Aorta (tissue), 5 donors: Measurements from ENCODE around the gene CFAP119. TPM values are rescaled to one million over a fixed set of nuclear protein-coding genes. Genes with fewer than 3 reads are reported as not detected.

Experiments used
- ATAC-seq: fragments of 200-7000 bp; cut with Tn5 transposase; one replicate; pipeline ENCODE4 v1.9.1; 2022; ENCODE audit warnings: moderate library complexity; ENCODE audit not compliant: low FRiP score
- DNase-seq, 2 donors: peaks; one replicate each; pipeline ENCODE4 v3.0.0-alpha.2; 2020
- H3K27ac ChIP-seq, 2 donors: one replicate each; pipeline ENCODE4 v1.5.1; 2013; ENCODE audit warnings: low read length in 2 of 2, mild to moderate bottlenecking in 2 of 2, moderate library complexity in 2 of 2, control low read depth in 1 of 2, inconsistent platforms in 1 of 2, low read depth in 1 of 2
- H3K27me3 ChIP-seq, 2 donors: one replicate each; pipeline ENCODE4 v1.6.1; 2013; ENCODE audit warnings: control low read depth in 1 of 2, low read length in 1 of 2, mild to moderate bottlenecking in 1 of 2, moderate library complexity in 1 of 2; ENCODE audit not compliant: insufficient read depth in 2 of 2, control insufficient read depth in 1 of 2
- H3K36me3 ChIP-seq, 2 donors: one replicate each; pipeline ENCODE4 v1.6.1; 2013; ENCODE audit warnings: control low read depth in 1 of 2, low read length in 1 of 2, mild to moderate bottlenecking in 1 of 2; ENCODE audit not compliant: insufficient read depth in 2 of 2, control insufficient read depth in 1 of 2
- H3K4me1 ChIP-seq, 2 donors: one replicate each; pipeline ENCODE4 v1.6.1; 2013; ENCODE audit warnings: low read length in 2 of 2, control low read depth in 1 of 2, mild to moderate bottlenecking in 1 of 2, moderate library complexity in 1 of 2; ENCODE audit not compliant: insufficient read depth in 2 of 2, control insufficient read depth in 1 of 2
- H3K4me3 ChIP-seq, 2 donors: one replicate each; pipeline ENCODE4 v1.5.1; 2013; ENCODE audit warnings: low read length in 2 of 2, control low read depth in 1 of 2, mild to moderate bottlenecking in 1 of 2
- H3K9me3 ChIP-seq: one replicate; pipeline ENCODE4 v1.6.1; 2013; ENCODE audit warnings: mild to moderate bottlenecking, low read length; ENCODE audit not compliant: control insufficient read depth
- WGBS, 2 donors: extraction: QIAGEN DNeasy Blood & Tissue Kit; methylation state at CpG; one replicate each; pipeline ENCODE4 v1.1.7; 2013; 5-methylcytosine and 5-hydroxymethylcytosine counted together
- intact Hi-C, 2 donors: fragments of 100-400 bp; cut with DNase I; formaldehyde crosslinking; loops; one replicate each; pipeline versions ENCODE4 v1.14.2 to v1.15.0; 2022
- polyA plus RNA-seq, 2 donors: library from polyadenylated mRNA; stranded (reverse); fragments of 200-250 nt; gene quantifications; one replicate each; pipeline ENCODE4 v1.2.3, GENCODE V29; 2013
- total RNA-seq, 2 donors: library from RNA; stranded (reverse); fragmentation: NEBNext Ultra II Directional; extraction: Animal tissue kit (Norgen Biotek cat#: 25700); gene quantifications; one replicate each; pipeline ENCODE4 v1.2.1, GENCODE V29; 2021
- donor health status: healthy with polysubstance abuse.
- donor health status: Bipolar disorder and iron deficiency.
- donor health status: DM: no; HTN: no; CAD: no.
- donor health status: DM: no; HTN: no; CAD: no.
- donor health status: DM: yes; HTN: yes; CAD: no.

The CFAP119 gene
- total and polyA plus RNA-seq, 4 donors: 0.52 to 9.8 (median 1.8) TPM

- Histone ChIP-seq H3K4me1 (no peaks in the 10 kb centered on the region), H3K9me3 (no peaks in the 10 kb centered on the region), H3K36me3 (peaks cover 3 to 18% of the 10 kb centered on the region in 2 donors), H3K27me3 (no peaks in the 10 kb centered on the region), H3K27ac (no peak overlapping the region), H3K4me3 (no peak overlapping the region)
- DNase-seq (no peak), ATAC-seq (no peak)
- intact Hi-C loops: no loop called here
- 88 to 89% methylated on average over 6 of the region's 6 CpGs for WGBS, 2 donors
These were observed 33.5 kb downstream of the CFAP119 start for GRCh38 chr16:30728321-30728720.

GRCh38 chr16:30725418-30725792 lies 36.5 kb downstream of the CFAP119 start:
- intact Hi-C loops: no loop called here
- WGBS, 2 donors: 87 to 89% methylated on average over 3 of the region's 3 CpGs
- H3K36me3 ChIP-seq: peaks cover 2 to 24% of the 10 kb centered on the region in 2 donors

GRCh38 chr16:30724641-30725417 lies 37.0 kb downstream of the CFAP119 start:
- no peaks in the 10 kb centered on the region for H3K4me1 ChIP-seq
- ATAC-seq (no peak), DNase-seq (peak in 1 of 2 donors; percentile 78)
- no peaks in the 10 kb centered on the region for H3K27me3 ChIP-seq
- H3K9me3 ChIP-seq: no peaks in the 10 kb centered on the region
- peaks cover under 1 to 24% of the 10 kb centered on the region in 2 donors for H3K36me3 ChIP-seq
- intact Hi-C loops: no loop called here
- H3K27ac ChIP-seq: no peak overlapping the region
- H3K4me3 ChIP-seq: no peak overlapping the region
- WGBS, 2 donors: 76 to 77% methylated on average over 23 of the region's 23 CpGs

More at GRCh38 chr16:30725418-30725792, 36.5 kb downstream of the CFAP119 start:
- no peak overlapping the region for H3K4me3 ChIP-seq
- no peak for ATAC-seq
- DNase-seq: no peak
- no peak overlapping the region for H3K27ac ChIP-seq
- no peaks in the 10 kb centered on the region for H3K9me3 ChIP-seq
- no peaks in the 10 kb centered on the region for H3K27me3 ChIP-seq
- no peaks in the 10 kb centered on the region for H3K4me1 ChIP-seq

GRCh38 chr16:30723725-30724355 lies 38.0 kb downstream of the CFAP119 start:
- DNase-seq: no peak
- H3K27ac ChIP-seq: no peak overlapping the region
- ATAC-seq: no peak
- H3K4me3 ChIP-seq: no peak overlapping the region
- intact Hi-C loops: no loop called here
- 84 to 85% methylated on average over 12 of the region's 12 CpGs for WGBS, 2 donors
- H3K36me3 ChIP-seq: peaks cover 0 to 23% of the 10 kb centered on the region in 2 donors
- no peaks in the 10 kb centered on the region for H3K27me3 ChIP-seq
- no peaks in the 10 kb centered on the region for H3K4me1 ChIP-seq
- no peaks in the 10 kb centered on the region for H3K9me3 ChIP-seq

GRCh38 chr16:30722916-30723315 lies 38.9 kb downstream of the CFAP119 start:
- Histone ChIP-seq H3K27ac (no peak overlapping the region), H3K4me1 (no peaks in the 10 kb centered on the region), H3K9me3 (no peaks in the 10 kb centered on the region), H3K4me3 (no peak overlapping the region), H3K36me3 (peaks cover 0 to 23% of the 10 kb centered on the region in 2 donors), H3K27me3 (no peaks in the 10 kb centered on the region)
- ATAC-seq (no peak), DNase-seq (no peak)
- intact Hi-C loops: no loop called here
- 85% methylated on average over 10 of the region's 10 CpGs for WGBS, 2 donors

- no peak for ATAC-seq
- no peaks in the 10 kb centered on the region for H3K27me3 ChIP-seq
- no peak overlapping the region for H3K27ac ChIP-seq
- DNase-seq: no peak
- 70 to 74% methylated on average over 5 to 6 of the region's 6 CpGs for WGBS, 2 donors
- no peak overlapping the region for H3K4me3 ChIP-seq
- no peaks in the 10 kb centered on the region for H3K4me1 ChIP-seq
- H3K36me3 ChIP-seq: peaks cover 0 to 23% of the 10 kb centered on the region in 2 donors
- intact Hi-C loops: no loop called here
- no peaks in the 10 kb centered on the region for H3K9me3 ChIP-seq
These were observed 39.4 kb downstream of the CFAP119 start for GRCh38 chr16:30722443-30722842.

GRCh38 chr16:30721606-30722005 lies 40.3 kb downstream of the CFAP119 start:
- no peak overlapping the region for H3K4me3 ChIP-seq
- no peaks in the 10 kb centered on the region for H3K9me3 ChIP-seq
- no peaks in the 10 kb centered on the region for H3K27me3 ChIP-seq
- H3K27ac ChIP-seq: no peak overlapping the region
- no peak for ATAC-seq
- intact Hi-C loops: no loop called here
- peaks cover 0 to 23% of the 10 kb centered on the region in 2 donors for H3K36me3 ChIP-seq
- DNase-seq: no peak
- WGBS, 2 donors: 94 to 97% methylated on average over 1 of the region's 1 CpG
- H3K4me1 ChIP-seq: no peaks in the 10 kb centered on the region

- no peaks in the 10 kb centered on the region for H3K4me1 ChIP-seq
- H3K27ac ChIP-seq: no peak overlapping the region
- H3K4me3 ChIP-seq: no peak overlapping the region
- no peak for ATAC-seq
- intact Hi-C loops: no loop called here
- no peak for DNase-seq
- H3K27me3 ChIP-seq: no peaks in the 10 kb centered on the region
- 94 to 98% methylated on average over 8 of the region's 8 CpGs for WGBS, 2 donors
- peaks cover 0 to 23% of the 10 kb centered on the region in 2 donors for H3K36me3 ChIP-seq
- H3K9me3 ChIP-seq: no peaks in the 10 kb centered on the region
These were observed 40.7 kb downstream of the CFAP119 start for GRCh38 chr16:30721167-30721566.

- H3K36me3 ChIP-seq: peaks cover 0 to 24% of the 10 kb centered on the region in 2 donors
- no peak for DNase-seq
- no peaks in the 10 kb centered on the region for H3K9me3 ChIP-seq
- ATAC-seq: no peak
- 81 to 82% methylated on average over 9 of the region's 9 CpGs for WGBS, 2 donors
- no peaks in the 10 kb centered on the region for H3K27me3 ChIP-seq
- H3K4me3 ChIP-seq: no peak overlapping the region
- H3K4me1 ChIP-seq: no peaks in the 10 kb centered on the region
- intact Hi-C loops: no loop called here
- H3K27ac ChIP-seq: no peak overlapping the region
These were observed 41.2 kb downstream of the CFAP119 start for GRCh38 chr16:30720694-30721093.
